ENCODE data around the gene MRPL20.
"Not testable (repeated sequence)": the region's sequence is repeated elsewhere in the genome, so short reads cannot be mapped to it uniquely, and the experiment has no call there.

The MRPL20 gene

GRCh38 chr1:1452882-1453281 is 45.8 kb upstream of the MRPL20 start:
- no peak for ATAC-seq
- TF ChIP-seq TSHZ2 (CRISPR knock-in tag; IDR thresholded peaks at IDR 0.05) = no peak
- no peak for TF ChIP-seq RARB (CRISPR knock-in tag; IDR thresholded peaks at IDR 0.05)
- no peak for TF ChIP-seq ZC3H10 (CRISPR knock-in tag; IDR thresholded peaks at IDR 0.05)
- TF ChIP-seq TCF4 (CRISPR knock-in tag; IDR thresholded peaks at IDR 0.05; ENCODE audit: borderline replicate concordance) = no peak
- no peak for TF ChIP-seq OSR1 (CRISPR knock-in tag; IDR thresholded peaks at IDR 0.05)

- ATAC-seq = not testable (repeated sequence)
These were observed 45.3 kb upstream of the MRPL20 start for GRCh38 chr1:1452365-1452739.

- ATAC-seq = no peak
- no peak for TF ChIP-seq ISL1 (CRISPR knock-in tag; IDR thresholded peaks at IDR 0.05)
- no peak for TF ChIP-seq TCF4 (CRISPR knock-in tag; IDR thresholded peaks at IDR 0.05; ENCODE audit: borderline replicate concordance)
- TF ChIP-seq OSR1 (CRISPR knock-in tag; IDR thresholded peaks at IDR 0.05) = no peak
- no peak for TF ChIP-seq SNAI2 (CRISPR knock-in tag; IDR thresholded peaks at IDR 0.05)
- TF ChIP-seq ZFP3 (CRISPR knock-in tag; IDR thresholded peaks at IDR 0.05) = no peak
- TF ChIP-seq BACH2 (CRISPR knock-in tag; IDR thresholded peaks at IDR 0.05; ENCODE audit: borderline replicate concordance) = no peak
- no peak for TF ChIP-seq ZC3H10 (CRISPR knock-in tag; IDR thresholded peaks at IDR 0.05)
- no peak for TF ChIP-seq ARNTL (CRISPR knock-in tag; IDR thresholded peaks at IDR 0.05; ENCODE audit: borderline replicate concordance, low read depth)
- TF ChIP-seq ZNF565 (CRISPR knock-in tag; conservative IDR thresholded peaks at IDR 0.05; ENCODE audit: low read depth) = no peak
- no peak for TF ChIP-seq ZNF70 (CRISPR knock-in tag; IDR thresholded peaks at IDR 0.05)
- no peak for TF ChIP-seq ESRRG (CRISPR knock-in tag; IDR thresholded peaks at IDR 0.05)
- TF ChIP-seq PPARA (CRISPR knock-in tag; IDR thresholded peaks at IDR 0.05; ENCODE audit: borderline replicate concordance) = no peak
These were observed 44.7 kb upstream of the MRPL20 start for GRCh38 chr1:1451696-1452364.

- not testable (repeated sequence) for ATAC-seq
These were observed 43.5 kb upstream of the MRPL20 start for GRCh38 chr1:1450616-1451015.

GRCh38 chr1:1449099-1449739 is 42.1 kb upstream of the MRPL20 start, which contains the start of gene ATAD3C:
ATAD3C (plus strand) TSS chr1:1449689; CDS start chr1:1450684, 995 bp downstream.
- no peak for ATAC-seq
- TF ChIP-seq PATZ1 (CRISPR knock-in tag; IDR thresholded peaks at IDR 0.05; ENCODE audit: borderline replicate concordance) = no peak
- no peak for TF ChIP-seq CSDC2 (CRISPR knock-in tag; IDR thresholded peaks at IDR 0.05)
- TF ChIP-seq OSR1 (CRISPR knock-in tag; IDR thresholded peaks at IDR 0.05) = no peak
- no peak for TF ChIP-seq ZNF8 (CRISPR knock-in tag; IDR thresholded peaks at IDR 0.05)
- TF ChIP-seq PPARA (CRISPR knock-in tag; IDR thresholded peaks at IDR 0.05; ENCODE audit: borderline replicate concordance) = no peak
- no peak for TF ChIP-seq POU6F1 (CRISPR knock-in tag; IDR thresholded peaks at IDR 0.05; ENCODE audit: borderline replicate concordance, low read depth)
- no peak for TF ChIP-seq ZNF70 (CRISPR knock-in tag; IDR thresholded peaks at IDR 0.05)
- TF ChIP-seq GLIS3 (CRISPR knock-in tag; IDR thresholded peaks at IDR 0.05) = no peak
- TF ChIP-seq TOX (CRISPR knock-in tag; IDR thresholded peaks at IDR 0.05; ENCODE audit: borderline replicate concordance) = no peak
- TF ChIP-seq RARB (CRISPR knock-in tag; IDR thresholded peaks at IDR 0.05) = no peak
- TF ChIP-seq ESRRG (CRISPR knock-in tag; IDR thresholded peaks at IDR 0.05) = no peak
- no peak for TF ChIP-seq BACH2 (CRISPR knock-in tag; IDR thresholded peaks at IDR 0.05; ENCODE audit: borderline replicate concordance)
- TF ChIP-seq ARNTL (CRISPR knock-in tag; IDR thresholded peaks at IDR 0.05; ENCODE audit: borderline replicate concordance, low read depth) = no peak
- no peak for TF ChIP-seq TSHZ2 (CRISPR knock-in tag; IDR thresholded peaks at IDR 0.05)
- no peak for TF ChIP-seq SNAI2 (CRISPR knock-in tag; IDR thresholded peaks at IDR 0.05)
- TF ChIP-seq CREB5 (CRISPR knock-in tag; IDR thresholded peaks at IDR 0.05; ENCODE audit: low read depth) = no peak
- no peak for TF ChIP-seq ZNF565 (CRISPR knock-in tag; conservative IDR thresholded peaks at IDR 0.05; ENCODE audit: low read depth)
- TF ChIP-seq ZFP30 (CRISPR knock-in tag; IDR thresholded peaks at IDR 0.05) = no peak
- no peak for TF ChIP-seq TCF4 (CRISPR knock-in tag; IDR thresholded peaks at IDR 0.05; ENCODE audit: borderline replicate concordance)
- TF ChIP-seq ZC3H10 (CRISPR knock-in tag; IDR thresholded peaks at IDR 0.05) = no peak

All from SK-N-SH treated with all-trans-retinoic acid at 6 μM for 48 hours (cell line).